Neural crest cell (in vitro differentiated cells): ENCODE data around the gene PTPN22. TPM values are rescaled to one million over a fixed set of nuclear protein-coding genes. Genes with fewer than 3 reads are reported as not detected.

Source experiments
- DNase-seq: peaks from one replicate; pipeline ENCODE4 v3.0.0; 2021; ENCODE audit warnings: low read depth, mixed read lengths, low spot score
- H3K27ac Mint-ChIP-seq: one replicate; pipeline ENCODE4 v1.8.0; 2021; ENCODE audit warnings: mild to moderate bottlenecking, mixed read lengths; ENCODE audit not compliant: unreplicated experiment
- H3K27me3 Mint-ChIP-seq: 2 replicates; pipeline ENCODE4 v1.8.0; 2021; ENCODE audit warnings: low read depth, mild to moderate bottlenecking, mixed read lengths
- H3K36me3 Mint-ChIP-seq: 2 replicates; pipeline ENCODE4 v1.8.0; 2021; ENCODE audit warnings: low read depth, mild to moderate bottlenecking, mixed read lengths
- H3K4me1 Mint-ChIP-seq: 2 replicates; pipeline ENCODE4 v1.8.0; 2021; ENCODE audit warnings: mixed read lengths
- H3K4me3 Mint-ChIP-seq: one replicate; pipeline ENCODE4 v1.8.0; 2021; ENCODE audit warnings: mild to moderate bottlenecking, mixed read lengths
- H3K9me3 Mint-ChIP-seq: 2 replicates; pipeline ENCODE4 v1.8.0; 2021; ENCODE audit warnings: mixed read lengths
- total RNA-seq: library from RNA; stranded (reverse); gene quantifications from 2 replicates; pipeline ENCODE4 v1.2.1, GENCODE V29; 2021
- TF ChIP-seq, protein P1 (sequence below): fragments of 200-600 bp; sonication (generic); conservative IDR thresholded peaks from 2 replicates; pipeline ENCODE4 v1.5.0; 2021; ENCODE audit warnings: antibody characterized with exemption, mild to moderate bottlenecking

Gene PTPN22
- total RNA-seq, 1 donor from 2014 or later: not detected

DNA sequence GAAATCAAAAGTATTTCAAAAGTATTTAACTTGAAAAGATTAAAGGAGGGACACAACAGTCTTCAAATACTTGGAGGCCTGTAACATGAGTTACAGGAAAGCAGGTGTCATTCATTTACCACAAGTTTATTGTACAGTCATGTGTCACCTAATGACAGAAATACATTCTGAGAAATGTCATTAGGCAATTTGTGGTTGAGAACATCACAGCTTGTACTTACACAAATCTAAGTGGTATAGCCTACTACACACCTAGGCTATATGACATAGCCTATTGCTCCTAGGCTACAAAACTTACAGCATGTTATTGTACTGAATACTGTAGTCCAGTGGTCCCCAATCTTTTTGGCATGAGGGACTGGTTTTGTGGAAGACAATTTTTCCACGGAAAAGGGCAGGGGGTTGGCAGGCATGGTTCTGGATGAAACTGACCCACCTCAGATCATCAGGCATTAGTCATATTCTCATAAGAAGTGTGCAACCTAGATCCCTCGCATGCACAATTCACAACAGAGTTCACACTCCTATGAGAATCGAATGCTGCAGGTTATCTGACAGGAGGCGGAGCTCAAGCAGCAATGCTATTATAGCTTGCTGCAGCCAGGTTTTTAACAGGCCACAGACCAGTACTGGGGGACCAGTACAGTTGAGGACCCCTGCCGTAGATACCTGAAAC lies 87.3 kb downstream of the PTPN22 start:
- H3K27ac Mint-ChIP-seq: no peak overlapping the region
- TF ChIP-seq, protein P1, sequence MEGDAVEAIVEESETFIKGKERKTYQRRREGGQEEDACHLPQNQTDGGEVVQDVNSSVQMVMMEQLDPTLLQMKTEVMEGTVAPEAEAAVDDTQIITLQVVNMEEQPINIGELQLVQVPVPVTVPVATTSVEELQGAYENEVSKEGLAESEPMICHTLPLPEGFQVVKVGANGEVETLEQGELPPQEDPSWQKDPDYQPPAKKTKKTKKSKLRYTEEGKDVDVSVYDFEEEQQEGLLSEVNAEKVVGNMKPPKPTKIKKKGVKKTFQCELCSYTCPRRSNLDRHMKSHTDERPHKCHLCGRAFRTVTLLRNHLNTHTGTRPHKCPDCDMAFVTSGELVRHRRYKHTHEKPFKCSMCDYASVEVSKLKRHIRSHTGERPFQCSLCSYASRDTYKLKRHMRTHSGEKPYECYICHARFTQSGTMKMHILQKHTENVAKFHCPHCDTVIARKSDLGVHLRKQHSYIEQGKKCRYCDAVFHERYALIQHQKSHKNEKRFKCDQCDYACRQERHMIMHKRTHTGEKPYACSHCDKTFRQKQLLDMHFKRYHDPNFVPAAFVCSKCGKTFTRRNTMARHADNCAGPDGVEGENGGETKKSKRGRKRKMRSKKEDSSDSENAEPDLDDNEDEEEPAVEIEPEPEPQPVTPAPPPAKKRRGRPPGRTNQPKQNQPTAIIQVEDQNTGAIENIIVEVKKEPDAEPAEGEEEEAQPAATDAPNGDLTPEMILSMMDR: no peak
- peaks cover 20% of the 10 kb centered on the region for H3K4me1 Mint-ChIP-seq
- no peak for DNase-seq
- peaks cover 4% of the 10 kb centered on the region for H3K36me3 Mint-ChIP-seq
- H3K4me3 Mint-ChIP-seq: no peak overlapping the region
- no peaks in the 10 kb centered on the region for H3K9me3 Mint-ChIP-seq
- no peaks in the 10 kb centered on the region for H3K27me3 Mint-ChIP-seq

DNA sequence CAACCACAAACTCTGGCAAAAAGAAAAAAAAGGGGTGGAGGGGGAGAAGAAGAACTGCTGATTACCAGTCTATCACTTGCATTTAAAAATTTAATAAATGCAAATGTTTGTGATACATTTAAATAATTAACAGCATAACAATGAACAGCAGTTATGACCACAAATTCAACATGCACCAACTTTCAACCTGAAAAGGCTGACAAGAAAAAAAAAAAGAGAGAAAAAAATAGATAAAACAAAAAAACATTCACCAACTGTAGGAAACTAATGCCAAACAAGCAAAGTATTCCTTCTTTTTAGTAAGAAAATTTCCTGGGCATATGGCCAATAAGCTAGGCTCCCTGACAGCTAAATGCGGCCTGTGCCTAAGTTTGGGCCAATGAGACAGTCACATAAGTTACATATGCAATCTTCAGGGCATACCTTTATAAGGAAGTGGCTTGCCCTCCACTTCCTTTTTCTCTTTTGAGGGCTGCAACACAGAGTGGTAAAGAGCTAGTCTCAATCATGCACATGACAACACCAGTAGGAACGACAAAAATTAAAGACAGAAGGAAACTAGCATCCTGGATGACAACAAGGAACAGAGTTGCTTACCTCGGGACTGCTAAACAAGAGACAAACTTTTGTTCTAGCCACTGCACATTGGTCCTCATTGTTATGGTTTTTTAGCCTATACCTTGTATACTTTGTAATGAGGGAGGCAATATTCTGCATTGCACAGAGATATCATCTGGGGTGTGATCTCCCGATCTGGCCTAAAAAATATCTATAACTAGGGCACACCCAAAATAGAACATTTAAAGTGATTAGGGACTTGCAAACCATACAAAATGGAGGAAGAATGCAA lies 88.0 kb downstream of the PTPN22 start:
- peaks cover 7% of the 10 kb centered on the region for H3K36me3 Mint-ChIP-seq
- no peaks in the 10 kb centered on the region for H3K27me3 Mint-ChIP-seq
- DNase-seq: no peak
- no peaks in the 10 kb centered on the region for H3K9me3 Mint-ChIP-seq
- no peak overlapping the region for H3K4me3 Mint-ChIP-seq
- H3K27ac Mint-ChIP-seq: no peak overlapping the region
- peaks cover 20% of the 10 kb centered on the region for H3K4me1 Mint-ChIP-seq
- TF ChIP-seq, protein P1: no peak

DNA sequence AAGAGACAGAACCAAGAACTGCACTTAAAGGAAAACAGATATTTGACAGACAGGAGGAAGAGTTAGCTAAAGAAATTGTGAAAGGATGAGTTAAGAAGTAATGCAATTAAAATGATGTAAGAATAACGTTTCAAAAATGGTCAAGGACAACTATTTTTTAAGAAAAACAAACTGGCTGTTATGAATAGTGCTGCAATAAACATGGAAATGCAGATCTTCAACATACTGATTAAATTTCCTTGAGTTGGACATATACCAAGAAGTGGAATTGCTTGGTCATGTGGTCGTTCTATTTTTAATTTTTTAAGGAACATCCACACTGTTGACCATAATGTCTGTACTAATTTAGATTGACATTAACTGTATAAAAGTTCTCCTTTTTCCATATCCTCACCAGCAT lies 89.1 kb downstream of the PTPN22 start:
- Mint-ChIP-seq H3K9me3 (no peaks in the 10 kb centered on the region), H3K36me3 (peaks cover 8% of the 10 kb centered on the region), H3K4me3 (no peak overlapping the region), H3K27me3 (no peaks in the 10 kb centered on the region), H3K4me1 (peaks cover 16% of the 10 kb centered on the region), H3K27ac (no peak overlapping the region)
- no peak for DNase-seq
- TF ChIP-seq, protein P1: no peak

DNA sequence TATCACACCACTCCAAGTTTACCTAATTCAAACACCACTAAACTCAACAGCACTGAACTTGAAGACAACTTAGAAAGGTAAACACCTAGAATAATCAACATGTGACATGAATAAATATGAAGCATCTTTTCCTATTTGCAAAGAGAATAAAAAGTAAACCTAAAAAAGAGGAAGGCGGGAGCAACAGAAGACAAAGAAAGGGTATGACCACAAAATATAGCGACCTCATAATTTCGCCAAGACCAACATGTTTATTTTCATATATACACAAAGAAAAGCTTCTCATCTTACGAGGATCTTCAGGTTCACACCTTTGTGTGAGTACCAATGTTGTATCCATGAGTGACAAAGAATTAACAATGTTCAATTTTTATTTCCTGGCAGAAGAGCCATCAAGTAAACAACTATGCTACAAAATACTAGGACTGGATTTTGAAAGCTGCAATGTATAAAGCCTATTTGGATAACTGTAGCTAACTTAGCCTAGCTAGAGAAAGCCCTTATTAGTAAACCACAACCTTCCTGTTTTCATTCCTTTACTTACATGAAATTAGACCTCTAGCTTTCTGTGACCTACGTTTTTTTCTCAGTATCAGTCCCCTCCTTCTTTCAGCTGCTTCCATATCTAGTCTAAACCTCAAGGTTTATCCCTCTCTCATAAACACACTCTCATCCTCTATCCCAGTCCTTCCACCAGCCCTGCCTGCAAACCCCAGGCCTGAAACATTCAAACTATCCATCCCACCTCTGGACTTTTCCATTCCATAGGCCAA lies 91.0 kb downstream of the PTPN22 start:
- Mint-ChIP-seq H3K36me3 (peaks cover 8% of the 10 kb centered on the region), H3K4me3 (no peak overlapping the region), H3K27ac (no peak overlapping the region), H3K4me1 (peaks cover 7% of the 10 kb centered on the region), H3K27me3 (no peaks in the 10 kb centered on the region), H3K9me3 (no peaks in the 10 kb centered on the region)
- no peak for DNase-seq
- TF ChIP-seq, protein P1: no peak

DNA sequence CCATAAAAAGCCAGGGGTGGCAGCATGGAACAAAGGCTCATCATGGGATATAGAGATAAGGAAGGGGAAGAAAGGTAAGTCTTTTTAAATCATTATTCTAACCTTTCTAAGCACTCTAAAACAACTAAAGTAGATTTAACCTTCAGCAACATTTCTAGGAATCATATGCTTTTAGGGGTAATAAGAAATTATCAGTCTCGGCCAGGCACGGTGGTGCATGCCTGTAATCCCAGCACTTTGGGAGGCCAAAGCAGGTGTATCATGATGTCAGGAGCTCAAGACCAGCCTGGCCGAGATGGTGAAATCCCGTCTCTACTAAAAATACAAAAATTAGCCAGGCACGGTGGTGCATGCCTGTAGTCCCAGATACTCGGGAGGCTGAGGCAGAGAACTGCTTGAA lies 92.0 kb downstream of the PTPN22 start:
- TF ChIP-seq, protein P1: no peak
- H3K9me3 Mint-ChIP-seq: no peaks in the 10 kb centered on the region
- H3K36me3 Mint-ChIP-seq: peaks cover 8% of the 10 kb centered on the region
- DNase-seq: no peak
- H3K4me1 Mint-ChIP-seq: peaks cover 5% of the 10 kb centered on the region
- no peak overlapping the region for H3K27ac Mint-ChIP-seq
- no peaks in the 10 kb centered on the region for H3K27me3 Mint-ChIP-seq
- H3K4me3 Mint-ChIP-seq: no peak overlapping the region
